Measurements from ENCODE around the gene B3GALT5.
A peak's percentile ranks its signal among the peaks of the same experiment; 100 is the strongest.

B3GALT5 gene

GRCh38 chr21:39610703-39611102, 2.0 kb upstream of the B3GALT5 start:
- peak; percentile 21 for DNase-seq

- DNase-seq: no peak
These were observed 1.1 kb upstream of the B3GALT5 start for GRCh38 chr21:39611551-39612190.

GRCh38 chr21:39613041-39613934, 548 bp downstream of the B3GALT5 start:
- no peak for DNase-seq

- no peak for DNase-seq
These were observed 3.6 kb downstream of the B3GALT5 start for GRCh38 chr21:39616211-39616772.

GRCh38 chr21:39620856-39621255, 8.1 kb downstream of the B3GALT5 start:
- no peak for DNase-seq

- no peak for DNase-seq
These were observed 12.6 kb downstream of the B3GALT5 start for GRCh38 chr21:39625211-39625895.

GRCh38 chr21:39628385-39628784, 15.6 kb downstream of the B3GALT5 start:
- no peak for DNase-seq

- no peak for DNase-seq
These were observed 17.5 kb downstream of the B3GALT5 start for GRCh38 chr21:39630191-39630591.

GRCh38 chr21:39630827-39631226, 18.1 kb downstream of the B3GALT5 start:
- no peak for DNase-seq

GRCh38 chr21:39631842-39632562, 19.3 kb downstream of the B3GALT5 start:
- DNase-seq: no peak

GRCh38 chr21:39632796-39633442, 20.2 kb downstream of the B3GALT5 start:
- DNase-seq: no peak

GRCh38 chr21:39633770-39634181, 21.0 kb downstream of the B3GALT5 start:
- no peak for DNase-seq

- DNase-seq: no peak
These were observed 21.8 kb downstream of the B3GALT5 start for GRCh38 chr21:39634507-39634906.

- DNase-seq: peak; percentile 38
These were observed 24.6 kb downstream of the B3GALT5 start for GRCh38 chr21:39637197-39637970.

- no peak for DNase-seq
These were observed 25.2 kb downstream of the B3GALT5 start for GRCh38 chr21:39637971-39638240.

- no peak for DNase-seq
These were observed 25.5 kb downstream of the B3GALT5 start for GRCh38 chr21:39638281-39638680.

- DNase-seq: no peak
These were observed 28.0 kb downstream of the B3GALT5 start for GRCh38 chr21:39640754-39641153.

GRCh38 chr21:39641827-39642450, 29.2 kb downstream of the B3GALT5 start:
- no peak for DNase-seq

GRCh38 chr21:39644062-39644560, 31.4 kb downstream of the B3GALT5 start:
- DNase-seq: no peak

GRCh38 chr21:39645331-39645730, 32.6 kb downstream of the B3GALT5 start:
- no peak for DNase-seq

GRCh38 chr21:39647476-39647875, 34.7 kb downstream of the B3GALT5 start:
- no peak for DNase-seq

All from NCI-H510A treated with DMSO at 0.1 percent for 48 hours (cell line).